Fibroblast of lung (primary cell): ENCODE data around the gene DHX35. TPM values are rescaled to one million over a fixed set of nuclear protein-coding genes. Genes with fewer than 3 reads are reported as not detected.

Experiments
- DNase-seq, 2 donors: peaks; one replicate each; pipeline versions ENCODE4 v3.0.0 to v3.0.0-alpha.2; 2010; ENCODE audit warnings: low read depth in 2 of 2
- H2AFZ ChIP-seq: 2 replicates; pipeline ENCODE4 v1.5.1; 2012; ENCODE audit warnings: low read length, control low read depth, inconsistent platforms
- H3K27ac ChIP-seq: 2 replicates; pipeline ENCODE4 v1.5.1; 2011; ENCODE audit warnings: low read length, control low read depth; ENCODE audit not compliant: insufficient read depth
- H3K27me3 ChIP-seq: 2 replicates; pipeline ENCODE4 v1.5.1; 2011; ENCODE audit warnings: mild to moderate bottlenecking, low read length; ENCODE audit not compliant: control insufficient read depth, insufficient read depth
- H3K36me3 ChIP-seq: 2 replicates; pipeline ENCODE4 v1.5.1; 2011; ENCODE audit warnings: low read length; ENCODE audit not compliant: control insufficient read depth, insufficient read depth
- H3K4me1 ChIP-seq: 2 replicates; pipeline ENCODE4 v1.5.1; 2011; ENCODE audit warnings: low read length; ENCODE audit not compliant: control insufficient read depth, insufficient read depth; ENCODE audit errors: extremely low read depth
- H3K4me2 ChIP-seq: 2 replicates; pipeline ENCODE4 v1.5.1; 2011; ENCODE audit warnings: low read length, control low read depth; ENCODE audit not compliant: insufficient read depth; ENCODE audit errors: extremely low read depth
- H3K4me3 ChIP-seq, 4 experiments: fragments of 200-600 bp in 1 of 4; sonication (generic) in 1 of 4; replicated peaks in 1 of 4; 2 replicates each; pipeline ENCODE4 v1.5.1; 2011 to 2016; ENCODE audit warnings: low read length in 4 of 4, low read depth in 3 of 4, mild to moderate bottlenecking in 3 of 4, control low read depth in 2 of 4, inconsistent platforms in 1 of 4, mixed read lengths in 1 of 4; ENCODE audit not compliant: insufficient read depth in 1 of 4; ENCODE audit errors: control extremely low read depth in 1 of 4
- H3K79me2 ChIP-seq: 2 replicates; pipeline ENCODE4 v1.5.1; 2012; ENCODE audit warnings: mild to moderate bottlenecking, low read length, inconsistent platforms; ENCODE audit not compliant: control insufficient read depth, insufficient read depth
- H3K9ac ChIP-seq: 2 replicates; pipeline ENCODE4 v1.5.1; 2011; ENCODE audit warnings: mild to moderate bottlenecking, low read length, control low read depth; ENCODE audit not compliant: insufficient read depth
- H3K9me3 ChIP-seq: 2 replicates; pipeline ENCODE4 v1.5.1; 2012; ENCODE audit warnings: low read depth, low read length; ENCODE audit not compliant: control insufficient read depth, insufficient read depth
- H4K20me1 ChIP-seq: 2 replicates; pipeline ENCODE4 v1.5.1; 2011; ENCODE audit warnings: low read length; ENCODE audit not compliant: control insufficient read depth, insufficient read depth; ENCODE audit errors: extremely low read depth
- CTCF ChIP-seq, 2 donors: IDR thresholded peaks in 1 of 2; conservative IDR thresholded peaks in 1 of 2; 1 replicate in 1 of 2; 2 replicates in 1 of 2; pipeline ENCODE4 v1.5.1; 2011 to 2012; ENCODE audit warnings: low read length in 2 of 2, control low read depth in 1 of 2, inconsistent platforms in 1 of 2, low read depth in 1 of 2, mild to moderate bottlenecking in 1 of 2
- EZH2 ChIP-seq: IDR thresholded peaks from 2 replicates; pipeline ENCODE4 v1.5.1; 2012; ENCODE audit warnings: low read length, control low read depth, mild to moderate bottlenecking; ENCODE audit errors: missing control alignments
- polyA plus RNA-seq, 2 donors: library from polyadenylated mRNA; depleted of rRNA in 1 of 2; stranded (reverse) in 1 of 2; unstranded in 1 of 2; fragments of >200 nt; gene quantifications; 2 replicates each; pipeline ENCODE4 v1.2.1, GENCODE V29; 2011 to 2012; ENCODE audit warnings: missing spikeins in 1 of 2
- total RNA-seq: library from RNA; depleted of rRNA; stranded (reverse); fragments of >200 nt; gene quantifications from 2 replicates; pipeline ENCODE4 v1.2.1, GENCODE V29; 2014

The DHX35 gene
- total and polyA plus RNA-seq, 2 donors (not counting 1 experiment from before 2014, with no cell fraction given) = 11.4 to 12.1 TPM

DNA sequence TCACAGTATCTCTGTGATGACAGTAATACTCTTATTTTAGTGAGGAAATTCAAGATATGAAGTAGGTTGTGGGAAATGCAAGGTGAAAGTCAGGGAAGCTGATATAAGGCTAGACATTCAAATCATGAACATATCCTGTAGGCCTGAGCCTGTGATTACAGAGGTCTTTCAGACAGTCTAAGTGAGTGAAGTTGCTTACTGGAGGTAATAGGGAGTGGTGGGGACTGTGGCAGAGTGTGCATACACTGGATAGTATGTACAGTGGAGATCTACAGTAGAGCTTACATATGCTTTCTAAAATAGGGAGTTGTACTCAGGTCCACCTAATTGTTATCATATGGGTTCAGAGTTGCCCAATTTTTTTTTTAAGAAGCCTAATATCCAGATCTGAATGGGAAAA lies 3.1 kb downstream of the DHX35 start:
- H3K36me3 ChIP-seq = no peaks in the 10 kb centered on the region
- H4K20me1 ChIP-seq = no peaks in the 10 kb centered on the region
- H3K27ac ChIP-seq = no peak overlapping the region
- H3K4me2 ChIP-seq = no peak overlapping the region
- no peak overlapping the region for H3K4me3 ChIP-seq
- H3K4me1 ChIP-seq = peaks cover 3% of the 10 kb centered on the region
- TF ChIP-seq EZH2 (no peak), CTCF (conservative IDR thresholded peaks at IDR 0.05 in 1 of 2, IDR thresholded peaks at IDR 0.05 in 1 of 2; ENCODE audit: low read depth in 1 of 2, low read length in 2 of 2) (no peak)
- H3K9me3 ChIP-seq = no peaks in the 10 kb centered on the region
- H3K79me2 ChIP-seq = peaks cover 29% of the 10 kb centered on the region
- no peaks in the 10 kb centered on the region for H3K27me3 ChIP-seq
- DNase-seq = no peak
- H2AFZ ChIP-seq = no peak overlapping the region
- H3K9ac ChIP-seq = no peak overlapping the region

DNA sequence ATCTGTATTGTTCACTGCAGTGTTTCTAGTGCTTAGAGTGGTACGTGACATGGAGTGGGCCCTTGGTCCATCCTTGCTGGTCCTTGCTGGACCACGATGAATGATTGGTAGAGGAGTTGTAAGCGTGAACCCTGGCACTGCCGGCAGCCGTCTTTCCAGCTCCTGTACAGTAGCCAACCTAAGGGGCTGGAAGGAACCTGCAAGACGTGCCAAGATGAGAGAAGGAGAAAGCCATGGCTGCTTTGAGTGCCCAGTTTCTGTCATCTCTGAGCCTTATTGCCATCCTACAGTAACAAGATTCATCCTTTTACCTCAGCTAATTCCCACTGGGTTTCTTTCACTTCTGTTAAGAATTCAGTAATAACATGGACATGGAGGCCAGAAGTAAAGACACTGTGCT lies 5.9 kb downstream of the DHX35 start:
- Histone ChIP-seq H3K4me3 (no peak overlapping the region), H3K4me2 (no peak overlapping the region), H3K4me1 (peaks cover 8% of the 10 kb centered on the region), H3K9me3 (no peaks in the 10 kb centered on the region), H3K36me3 (no peaks in the 10 kb centered on the region), H3K27me3 (no peaks in the 10 kb centered on the region), H3K79me2 (peaks cover 21% of the 10 kb centered on the region), H4K20me1 (no peaks in the 10 kb centered on the region), H3K27ac (no peak overlapping the region), H3K9ac (no peak overlapping the region), H2AFZ (no peak overlapping the region)
- no peak for TF ChIP-seq EZH2
- TF ChIP-seq CTCF (conservative IDR thresholded peaks at IDR 0.05 in 1 of 2, IDR thresholded peaks at IDR 0.05 in 1 of 2; ENCODE audit: low read depth in 1 of 2, low read length in 2 of 2) = no peak
- no peak for DNase-seq

GRCh38 chr20:38969708-38970107 lies 7.6 kb downstream of the DHX35 start:
- Histone ChIP-seq H3K27me3 (no peaks in the 10 kb centered on the region), H3K36me3 (no peaks in the 10 kb centered on the region), H3K4me2 (no peak overlapping the region), H3K9me3 (no peaks in the 10 kb centered on the region), H3K9ac (no peak overlapping the region), H4K20me1 (no peaks in the 10 kb centered on the region), H3K4me3 (no peak overlapping the region), H3K27ac (peak overlapping the region; percentile 42), H3K79me2 (peaks cover 13% of the 10 kb centered on the region), H3K4me1 (peaks cover 16% of the 10 kb centered on the region), H2AFZ (no peak overlapping the region)
- TF ChIP-seq EZH2 = no peak
- TF ChIP-seq CTCF (conservative IDR thresholded peaks at IDR 0.05 in 1 of 2, IDR thresholded peaks at IDR 0.05 in 1 of 2; ENCODE audit: low read depth in 1 of 2, low read length in 2 of 2) = no peak
- no peak for DNase-seq
